ENCODE measurements around the gene MLC1.

DNA sequence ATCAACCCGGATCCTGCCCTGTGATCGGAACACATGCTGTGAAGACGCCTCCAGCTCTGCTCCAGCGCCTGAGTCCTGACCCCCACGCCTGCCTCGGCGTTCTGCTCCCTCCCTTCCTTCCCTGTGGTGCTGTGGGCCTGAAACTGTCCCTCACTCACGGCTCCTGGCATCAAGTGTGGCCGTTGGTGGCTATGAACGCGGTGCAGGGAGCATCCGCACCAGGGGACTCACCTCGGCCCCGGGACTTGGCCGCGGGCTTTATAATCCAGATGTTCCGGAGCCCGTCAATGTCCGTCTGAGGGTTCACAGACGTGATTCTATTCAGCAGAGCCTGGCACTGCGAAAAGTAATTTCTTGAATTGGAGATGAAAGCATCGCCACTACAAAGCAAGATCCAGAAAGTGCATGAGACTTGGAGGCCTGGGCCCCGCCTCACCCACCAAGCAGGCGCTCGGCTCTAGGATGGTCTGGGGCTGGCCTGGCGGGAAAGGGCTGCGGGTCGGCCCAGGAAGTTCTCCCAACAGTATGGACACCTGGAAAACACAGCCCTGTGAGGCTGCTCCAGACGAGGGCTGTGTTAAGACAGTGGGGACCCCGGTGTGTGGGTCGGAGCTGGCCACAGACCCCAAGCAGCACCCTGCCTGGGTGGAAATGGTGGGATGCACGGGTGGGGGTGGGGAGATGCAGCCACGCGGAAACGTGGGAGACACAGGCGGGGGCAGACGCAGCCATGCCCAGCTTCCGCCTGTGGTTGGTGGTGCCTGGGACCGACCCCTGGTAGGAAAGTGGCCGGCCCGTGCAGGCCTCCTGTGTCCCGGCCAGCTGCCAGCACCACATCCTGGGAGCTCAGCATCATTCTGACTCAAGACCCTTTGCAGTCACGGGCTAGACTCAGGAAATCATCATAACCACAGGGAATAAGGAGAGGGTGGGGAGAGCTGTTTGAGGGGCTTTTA, 50.8 kb downstream of the MLC1 start:
- TF ChIP-seq CTCF (IDR thresholded peaks at IDR 0.05) = no peak
- TF ChIP-seq EZH2 (IDR thresholded peaks at IDR 0.05; ENCODE audit: borderline replicate concordance, insufficient read depth, low read depth, low read length, poor library complexity, severe bottlenecking) = no peak
